ENCODE data around the gene IL1F10.

Gene IL1F10

GRCh38 chr2:113098041-113098440 is 30.3 kb downstream of the IL1F10 start:
- H3K4me3 ChIP-seq (replicated peaks; ENCODE audit: low read depth, low read length) = no peak overlapping the region
- H3K36me3 ChIP-seq (ENCODE audit: control insufficient read depth, insufficient read depth, low read length) = no peaks in the 10 kb centered on the region
- DNase-seq (ENCODE audit: extremely low read depth, insufficient read length) = no peak
- TF ChIP-seq, protein P1, sequence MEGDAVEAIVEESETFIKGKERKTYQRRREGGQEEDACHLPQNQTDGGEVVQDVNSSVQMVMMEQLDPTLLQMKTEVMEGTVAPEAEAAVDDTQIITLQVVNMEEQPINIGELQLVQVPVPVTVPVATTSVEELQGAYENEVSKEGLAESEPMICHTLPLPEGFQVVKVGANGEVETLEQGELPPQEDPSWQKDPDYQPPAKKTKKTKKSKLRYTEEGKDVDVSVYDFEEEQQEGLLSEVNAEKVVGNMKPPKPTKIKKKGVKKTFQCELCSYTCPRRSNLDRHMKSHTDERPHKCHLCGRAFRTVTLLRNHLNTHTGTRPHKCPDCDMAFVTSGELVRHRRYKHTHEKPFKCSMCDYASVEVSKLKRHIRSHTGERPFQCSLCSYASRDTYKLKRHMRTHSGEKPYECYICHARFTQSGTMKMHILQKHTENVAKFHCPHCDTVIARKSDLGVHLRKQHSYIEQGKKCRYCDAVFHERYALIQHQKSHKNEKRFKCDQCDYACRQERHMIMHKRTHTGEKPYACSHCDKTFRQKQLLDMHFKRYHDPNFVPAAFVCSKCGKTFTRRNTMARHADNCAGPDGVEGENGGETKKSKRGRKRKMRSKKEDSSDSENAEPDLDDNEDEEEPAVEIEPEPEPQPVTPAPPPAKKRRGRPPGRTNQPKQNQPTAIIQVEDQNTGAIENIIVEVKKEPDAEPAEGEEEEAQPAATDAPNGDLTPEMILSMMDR (IDR thresholded peaks at IDR 0.05; ENCODE audit: insufficient read depth, low read length, poor library complexity, severe bottlenecking) = no peak
- H3K27me3 ChIP-seq (replicated peaks; ENCODE audit: control insufficient read depth, insufficient read depth, low read length) = no peaks in the 10 kb centered on the region

DNA sequence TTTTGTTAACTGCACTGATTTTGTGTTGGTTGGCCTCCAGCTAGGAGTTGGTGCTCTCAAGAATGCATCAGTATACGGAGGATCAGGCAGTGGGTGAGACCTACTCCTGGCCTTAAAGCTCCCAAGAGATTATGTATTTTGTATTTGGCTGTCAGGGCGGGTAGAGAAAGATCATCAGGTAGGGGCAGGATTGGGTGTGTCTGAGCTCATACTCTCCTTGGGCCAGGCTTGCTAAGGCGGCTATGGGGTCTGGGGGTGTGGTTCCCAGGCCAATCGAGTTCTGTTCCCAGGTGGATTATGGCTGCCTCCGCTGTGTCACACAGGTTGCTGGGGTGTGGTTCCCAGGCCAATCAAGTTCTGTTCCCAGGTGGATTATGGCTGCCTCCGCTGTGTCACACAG is 30.8 kb downstream of the IL1F10 start:
- no peak overlapping the region for H3K4me3 ChIP-seq (replicated peaks; ENCODE audit: low read depth, low read length)
- no peaks in the 10 kb centered on the region for H3K36me3 ChIP-seq (ENCODE audit: control insufficient read depth, insufficient read depth, low read length)
- no peaks in the 10 kb centered on the region for H3K27me3 ChIP-seq (replicated peaks; ENCODE audit: control insufficient read depth, insufficient read depth, low read length)
- no peak for DNase-seq (ENCODE audit: extremely low read depth, insufficient read length)
- TF ChIP-seq, protein P1 (IDR thresholded peaks at IDR 0.05; ENCODE audit: insufficient read depth, low read length, poor library complexity, severe bottlenecking) = no peak

DNA sequence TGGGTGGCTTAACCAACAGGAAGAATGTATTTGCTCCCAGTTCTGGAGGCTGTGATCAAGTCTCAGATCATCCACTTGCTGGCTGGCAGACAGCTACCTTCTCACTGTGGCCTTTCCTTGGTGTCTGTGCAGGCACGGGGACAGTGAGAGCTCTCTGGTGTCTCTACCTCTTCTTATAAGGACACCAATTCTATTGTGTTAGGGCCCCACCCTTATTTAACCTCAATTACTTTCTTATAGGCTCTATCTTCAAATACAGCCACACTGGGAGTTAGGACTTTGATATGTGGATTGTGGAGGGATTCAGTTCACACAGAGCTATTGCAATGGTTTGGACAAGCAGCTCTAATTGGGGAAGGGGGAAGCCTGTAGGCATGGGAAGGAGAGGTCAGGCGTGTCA is 34.4 kb downstream of the IL1F10 start:
- DNase-seq (ENCODE audit: extremely low read depth, insufficient read length) = no peak
- Histone ChIP-seq H3K36me3 (ENCODE audit: control insufficient read depth, insufficient read depth, low read length) (no peaks in the 10 kb centered on the region), H3K4me3 (replicated peaks; ENCODE audit: low read depth, low read length) (no peak overlapping the region), H3K27me3 (replicated peaks; ENCODE audit: control insufficient read depth, insufficient read depth, low read length) (no peaks in the 10 kb centered on the region)
- TF ChIP-seq, protein P1 (IDR thresholded peaks at IDR 0.05; ENCODE audit: insufficient read depth, low read length, poor library complexity, severe bottlenecking) = no peak

DNA sequence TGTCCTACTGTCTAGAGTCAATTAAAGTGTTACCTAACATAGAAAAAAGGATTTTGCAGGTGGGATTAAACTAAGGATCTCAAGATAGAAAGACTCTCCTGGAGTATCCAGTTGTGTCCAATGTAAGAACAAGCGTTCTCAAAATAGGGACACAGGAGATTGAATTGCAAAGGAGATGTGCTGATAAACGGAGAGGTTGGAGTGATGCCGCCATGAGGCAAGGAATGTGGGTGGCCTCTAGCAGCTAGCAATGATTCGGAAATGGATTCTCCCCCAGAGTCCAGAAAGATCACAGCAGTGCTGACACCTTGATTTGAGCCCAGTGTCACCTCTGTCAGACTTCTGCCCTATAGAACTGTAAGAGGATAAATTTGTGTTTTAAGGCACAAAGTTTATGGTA is 35.5 kb downstream of the IL1F10 start:
- no peak overlapping the region for H3K4me3 ChIP-seq (replicated peaks; ENCODE audit: low read depth, low read length)
- H3K27me3 ChIP-seq (replicated peaks; ENCODE audit: control insufficient read depth, insufficient read depth, low read length) = no peaks in the 10 kb centered on the region
- H3K36me3 ChIP-seq (ENCODE audit: control insufficient read depth, insufficient read depth, low read length) = no peaks in the 10 kb centered on the region
- DNase-seq (ENCODE audit: extremely low read depth, insufficient read length) = no peak
- TF ChIP-seq, protein P1 (IDR thresholded peaks at IDR 0.05; ENCODE audit: insufficient read depth, low read length, poor library complexity, severe bottlenecking) = no peak

GRCh38 chr2:113104054-113104611 is 36.4 kb downstream of the IL1F10 start:
- Histone ChIP-seq H3K36me3 (ENCODE audit: control insufficient read depth, insufficient read depth, low read length) (no peaks in the 10 kb centered on the region), H3K27me3 (replicated peaks; ENCODE audit: control insufficient read depth, insufficient read depth, low read length) (no peaks in the 10 kb centered on the region), H3K4me3 (replicated peaks; ENCODE audit: low read depth, low read length) (no peak overlapping the region)
- TF ChIP-seq, protein P1 (IDR thresholded peaks at IDR 0.05; ENCODE audit: insufficient read depth, low read length, poor library complexity, severe bottlenecking) = no peak
- DNase-seq (ENCODE audit: extremely low read depth, insufficient read length) = no peak
